SH-SY5Y (cell line): Measurements from ENCODE around the gene MBD6.

Source experiments
- GATA2 ChIP-seq: IDR thresholded peaks from 2 replicates; pipeline ENCODE4 v1.6.1; 2011; ENCODE audit warnings: mild to moderate bottlenecking, low read depth, low read length
- GATA3 ChIP-seq: IDR thresholded peaks from 2 replicates; pipeline ENCODE4 v1.6.1; 2011; ENCODE audit warnings: low read depth, mild to moderate bottlenecking, low read length, moderate library complexity

- TF ChIP-seq GATA2 (no peak), GATA3 (no peak)
Observed at GRCh38 chr12:57491393-57492280, 31.0 kb upstream of the MBD6 start.
